Measurements from ENCODE around the gene COL23A1. TPM values are rescaled to one million over a fixed set of nuclear protein-coding genes. Genes with fewer than 3 reads are reported as not detected.

Gene COL23A1
- total and polyA plus RNA-seq, 2 of the 13 experiments (the other 11 are each of a cell fraction or from before 2014, with no cell fraction given) = not detected

DNA sequence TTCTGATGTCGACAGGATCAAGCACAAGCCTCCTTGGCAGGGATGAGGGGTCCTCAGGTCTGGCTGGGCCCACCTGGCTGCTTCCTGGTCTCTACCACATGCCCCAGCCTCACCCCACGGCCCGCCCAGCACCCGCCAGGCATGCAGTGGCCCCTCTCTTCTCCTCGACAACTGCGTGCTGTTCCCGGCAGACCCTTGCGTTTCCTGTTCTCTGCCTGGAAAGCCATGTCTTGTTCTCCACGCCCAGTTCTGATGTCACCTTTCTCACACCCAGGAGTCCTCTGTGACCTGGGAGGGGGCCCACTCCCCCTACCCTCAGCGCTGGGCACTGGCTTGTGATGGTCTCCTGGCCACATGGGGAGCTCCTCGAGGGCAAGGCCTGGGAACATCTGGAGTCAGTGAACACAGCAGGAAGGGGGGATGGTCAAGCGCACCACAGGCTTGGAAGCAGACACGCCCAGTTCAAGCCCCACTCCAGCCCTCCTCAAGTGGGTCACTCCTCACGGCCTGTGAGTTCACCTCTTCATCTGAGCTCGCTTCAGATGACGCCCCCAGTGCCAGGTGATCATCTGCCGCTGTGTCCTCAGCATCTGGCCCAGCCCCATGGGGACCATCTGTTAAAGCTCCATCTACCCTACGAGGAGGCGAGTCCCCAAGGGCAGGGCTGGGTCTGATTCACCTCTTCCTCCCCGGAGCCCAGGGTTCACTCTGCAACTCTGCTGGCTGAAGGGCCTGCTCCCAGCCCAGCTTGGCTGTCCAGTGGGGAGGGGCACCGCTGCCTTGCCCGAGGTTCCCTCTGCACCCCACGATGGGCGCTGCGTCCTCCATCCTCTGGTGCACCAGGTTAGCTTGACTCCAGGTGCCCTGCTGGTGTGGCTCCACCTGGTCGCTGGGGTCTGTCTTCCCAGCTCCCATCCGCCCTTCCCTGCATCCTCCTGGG lies 224.4 kb downstream of the COL23A1 start (continued):
- no peak for TF ChIP-seq MXI1 (IDR thresholded peaks at IDR 0.05; ENCODE audit: borderline replicate concordance, low read depth, low read length)
- TF ChIP-seq, protein P1, sequence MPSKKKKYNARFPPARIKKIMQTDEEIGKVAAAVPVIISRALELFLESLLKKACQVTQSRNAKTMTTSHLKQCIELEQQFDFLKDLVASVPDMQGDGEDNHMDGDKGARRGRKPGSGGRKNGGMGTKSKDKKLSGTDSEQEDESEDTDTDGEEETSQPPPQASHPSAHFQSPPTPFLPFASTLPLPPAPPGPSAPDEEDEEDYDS (CRISPR knock-in tag; IDR thresholded peaks at IDR 0.05) = no peak

DNA sequence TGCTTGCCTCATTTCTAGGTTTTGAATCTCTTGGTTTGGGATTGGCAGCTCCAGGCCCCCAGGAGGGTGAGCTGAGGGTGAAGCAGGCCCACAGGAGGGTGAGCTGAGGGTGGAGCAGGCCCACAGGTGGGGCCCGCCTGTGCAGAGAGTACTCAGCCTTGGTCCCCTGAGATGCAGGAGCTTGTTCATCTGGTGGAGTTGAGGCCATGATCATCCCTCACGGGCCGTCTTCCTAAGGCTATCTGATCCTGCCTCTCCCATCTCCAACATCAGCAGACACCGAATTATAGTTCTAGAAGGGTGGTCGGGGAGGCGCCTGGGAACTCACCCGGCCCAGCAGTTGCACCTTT lies 225.9 kb downstream of the COL23A1 start:
- ATAC-seq = no peak
- intact Hi-C loops (cut with micrococcal nuclease; ENCODE audit: unreplicated experiment) = no loop called here
- FAIRE-seq = no peak
- Histone ChIP-seq H3K4me1 (ENCODE audit: insufficient read depth, low read length) (no peaks in the 10 kb centered on the region), H3K9me3 (ENCODE audit: low read length) (no peaks in the 10 kb centered on the region), H3K4me3 (replicated peaks in 1 of 3; ENCODE audit: insufficient read depth in 1 of 3, low read depth in 2 of 3, low read length in 3 of 3) (no peak overlapping the region), H3K36me3 (replicated peaks in 1 of 2; ENCODE audit: control insufficient read depth in 1 of 2, insufficient read depth in 2 of 2, low read length in 2 of 2) (no peaks in the 10 kb centered on the region), H3K79me2 (ENCODE audit: insufficient read depth, low read length) (no peaks in the 10 kb centered on the region), H4K20me1 (ENCODE audit: insufficient read depth, low read length) (no peaks in the 10 kb centered on the region), H3K27ac (ENCODE audit: extremely low read length, insufficient read depth, low read length) (no peak overlapping the region), H3K4me2 (ENCODE audit: low read depth, low read length) (no peak overlapping the region), H3K9ac (ENCODE audit: insufficient read depth, low read depth, low read length) (no peak overlapping the region), H3K27me3 (ENCODE audit: control insufficient read depth in 1 of 2, insufficient read depth in 2 of 2, low read length in 2 of 2) (peaks cover 4 to 56% of the 10 kb centered on the region in 2 experiments; a peak in 4 of 5 replicates), H2AFZ (ENCODE audit: low read length) (no peak overlapping the region)
- ChIA-PET CTCF (ENCODE audit: low intra/inter-chr PET ratio, low total read pairs) (no interaction called here), POLR2A (no interaction called here)
- 100% methylated on average over 1 of the region's 7 CpGs for WGBS (ENCODE audit: low lambda C conversion rate)
- no peak for DNase-seq (ENCODE audit: low spot score)
- in situ Hi-C loops (cut with HindIII; ENCODE audit: extremely low pct_ligation_motif_present, low pct_unique_long_range_greater_than_20kb) = no loop called here
- no TSS peak for BruUV-seq (replicated peaks)
- TF ChIP-seq, protein P2, sequence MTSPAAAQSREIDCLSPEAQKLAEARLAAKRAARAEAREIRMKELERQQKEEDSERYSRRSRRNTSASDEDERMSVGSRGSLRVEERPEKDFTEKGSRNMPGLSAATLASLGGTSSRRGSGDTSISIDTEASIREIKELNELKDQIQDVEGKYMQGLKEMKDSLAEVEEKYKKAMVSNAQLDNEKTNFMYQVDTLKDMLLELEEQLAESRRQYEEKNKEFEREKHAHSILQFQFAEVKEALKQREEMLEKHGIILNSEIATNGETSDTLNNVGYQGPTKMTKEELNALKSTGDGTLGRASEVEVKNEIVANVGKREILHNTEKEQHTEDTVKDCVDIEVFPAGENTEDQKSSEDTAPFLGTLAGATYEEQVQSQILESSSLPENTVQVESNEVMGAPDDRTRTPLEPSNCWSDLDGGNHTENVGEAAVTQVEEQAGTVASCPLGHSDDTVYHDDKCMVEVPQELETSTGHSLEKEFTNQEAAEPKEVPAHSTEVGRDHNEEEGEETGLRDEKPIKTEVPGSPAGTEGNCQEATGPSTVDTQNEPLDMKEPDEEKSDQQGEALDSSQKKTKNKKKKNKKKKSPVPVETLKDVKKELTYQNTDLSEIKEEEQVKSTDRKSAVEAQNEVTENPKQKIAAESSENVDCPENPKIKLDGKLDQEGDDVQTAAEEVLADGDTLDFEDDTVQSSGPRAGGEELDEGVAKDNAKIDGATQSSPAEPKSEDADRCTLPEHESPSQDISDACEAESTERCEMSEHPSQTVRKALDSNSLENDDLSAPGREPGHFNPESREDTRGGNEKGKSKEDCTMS (CRISPR knock-in tag; conservative IDR thresholded peaks at IDR 0.05) = no peak
- TF ChIP-seq PAX8 (CRISPR knock-in tag; IDR thresholded peaks at IDR 0.05; ENCODE audit: borderline replicate concordance) (no peak), FOSL1 (CRISPR knock-in tag; IDR thresholded peaks at IDR 0.05; ENCODE audit: borderline replicate concordance) (no peak), ZNF24 (IDR thresholded peaks at IDR 0.05) (no peak), CREM (IDR thresholded peaks at IDR 0.05) (no peak), CREM (CRISPR knock-in tag; IDR thresholded peaks at IDR 0.05) (no peak), KAT8 (CRISPR knock-in tag; IDR thresholded peaks at IDR 0.05) (no peak)
- TF ChIP-seq, protein P3, sequence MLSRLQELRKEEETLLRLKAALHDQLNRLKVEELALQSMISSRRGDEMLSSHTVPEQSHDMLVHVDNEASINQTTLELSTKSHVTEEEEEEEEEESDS (CRISPR knock-in tag; IDR thresholded peaks at IDR 0.05; ENCODE audit: borderline replicate concordance) = no peak
- TF ChIP-seq, protein P4, sequence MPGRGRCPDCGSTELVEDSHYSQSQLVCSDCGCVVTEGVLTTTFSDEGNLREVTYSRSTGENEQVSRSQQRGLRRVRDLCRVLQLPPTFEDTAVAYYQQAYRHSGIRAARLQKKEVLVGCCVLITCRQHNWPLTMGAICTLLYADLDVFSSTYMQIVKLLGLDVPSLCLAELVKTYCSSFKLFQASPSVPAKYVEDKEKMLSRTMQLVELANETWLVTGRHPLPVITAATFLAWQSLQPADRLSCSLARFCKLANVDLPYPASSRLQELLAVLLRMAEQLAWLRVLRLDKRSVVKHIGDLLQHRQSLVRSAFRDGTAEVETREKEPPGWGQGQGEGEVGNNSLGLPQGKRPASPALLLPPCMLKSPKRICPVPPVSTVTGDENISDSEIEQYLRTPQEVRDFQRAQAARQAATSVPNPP (CRISPR knock-in tag; IDR thresholded peaks at IDR 0.05) = no peak
- TF ChIP-seq, protein P5, sequence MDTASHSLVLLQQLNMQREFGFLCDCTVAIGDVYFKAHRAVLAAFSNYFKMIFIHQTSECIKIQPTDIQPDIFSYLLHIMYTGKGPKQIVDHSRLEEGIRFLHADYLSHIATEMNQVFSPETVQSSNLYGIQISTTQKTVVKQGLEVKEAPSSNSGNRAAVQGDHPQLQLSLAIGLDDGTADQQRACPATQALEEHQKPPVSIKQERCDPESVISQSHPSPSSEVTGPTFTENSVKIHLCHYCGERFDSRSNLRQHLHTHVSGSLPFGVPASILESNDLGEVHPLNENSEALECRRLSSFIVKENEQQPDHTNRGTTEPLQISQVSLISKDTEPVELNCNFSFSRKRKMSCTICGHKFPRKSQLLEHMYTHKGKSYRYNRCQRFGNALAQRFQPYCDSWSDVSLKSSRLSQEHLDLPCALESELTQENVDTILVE (CRISPR knock-in tag; IDR thresholded peaks at IDR 0.05) = no peak
- TF ChIP-seq, protein P6, sequence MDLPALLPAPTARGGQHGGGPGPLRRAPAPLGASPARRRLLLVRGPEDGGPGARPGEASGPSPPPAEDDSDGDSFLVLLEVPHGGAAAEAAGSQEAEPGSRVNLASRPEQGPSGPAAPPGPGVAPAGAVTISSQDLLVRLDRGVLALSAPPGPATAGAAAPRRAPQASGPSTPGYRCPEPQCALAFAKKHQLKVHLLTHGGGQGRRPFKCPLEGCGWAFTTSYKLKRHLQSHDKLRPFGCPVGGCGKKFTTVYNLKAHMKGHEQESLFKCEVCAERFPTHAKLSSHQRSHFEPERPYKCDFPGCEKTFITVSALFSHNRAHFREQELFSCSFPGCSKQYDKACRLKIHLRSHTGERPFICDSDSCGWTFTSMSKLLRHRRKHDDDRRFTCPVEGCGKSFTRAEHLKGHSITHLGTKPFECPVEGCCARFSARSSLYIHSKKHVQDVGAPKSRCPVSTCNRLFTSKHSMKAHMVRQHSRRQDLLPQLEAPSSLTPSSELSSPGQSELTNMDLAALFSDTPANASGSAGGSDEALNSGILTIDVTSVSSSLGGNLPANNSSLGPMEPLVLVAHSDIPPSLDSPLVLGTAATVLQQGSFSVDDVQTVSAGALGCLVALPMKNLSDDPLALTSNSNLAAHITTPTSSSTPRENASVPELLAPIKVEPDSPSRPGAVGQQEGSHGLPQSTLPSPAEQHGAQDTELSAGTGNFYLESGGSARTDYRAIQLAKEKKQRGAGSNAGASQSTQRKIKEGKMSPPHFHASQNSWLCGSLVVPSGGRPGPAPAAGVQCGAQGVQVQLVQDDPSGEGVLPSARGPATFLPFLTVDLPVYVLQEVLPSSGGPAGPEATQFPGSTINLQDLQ (CRISPR knock-in tag; IDR thresholded peaks at IDR 0.05) = no peak
